Gastroesophageal sphincter (tissue), 3 donors: ENCODE results near the gene RNF183.

Experiments
- CTCF ChIP-seq, 4 experiments: fragments of 200-600 bp in 2 of 4; fragments of 450-650 bp in 2 of 4; sonication (generic) in 1 of 4; IDR thresholded peaks; one replicate each; pipeline ENCODE4 v1.5.1; 2017 to 2019; ENCODE audit warnings: antibody characterized with exemption in 4 of 4, mild to moderate bottlenecking in 2 of 4, moderate library complexity in 2 of 4
- POLR2AphosphoS5 ChIP-seq: sonication (generic); formaldehyde crosslinking; IDR thresholded peaks from one replicate; pipeline ENCODE4 v1.6.1; 2017; ENCODE audit warnings: antibody characterized with exemption

- TF ChIP-seq CTCF (IDR thresholded peaks at IDR 0.05) (no peak), POLR2AphosphoS5 (no peak)
These were observed 33.3 kb downstream of the RNF183 start for GRCh38 chr9:113269871-113270270.
